ENCODE results near the gene TM7SF2. TPM values are rescaled to one million over a fixed set of nuclear protein-coding genes. Genes with fewer than 3 reads are reported as not detected.

TM7SF2 gene
- total RNA-seq, 3 donors from 2014 or later (not counting 1 experiment from before 2014, with no cell fraction given) = 17.0 to 23.2 (median 18.6) TPM

DNA sequence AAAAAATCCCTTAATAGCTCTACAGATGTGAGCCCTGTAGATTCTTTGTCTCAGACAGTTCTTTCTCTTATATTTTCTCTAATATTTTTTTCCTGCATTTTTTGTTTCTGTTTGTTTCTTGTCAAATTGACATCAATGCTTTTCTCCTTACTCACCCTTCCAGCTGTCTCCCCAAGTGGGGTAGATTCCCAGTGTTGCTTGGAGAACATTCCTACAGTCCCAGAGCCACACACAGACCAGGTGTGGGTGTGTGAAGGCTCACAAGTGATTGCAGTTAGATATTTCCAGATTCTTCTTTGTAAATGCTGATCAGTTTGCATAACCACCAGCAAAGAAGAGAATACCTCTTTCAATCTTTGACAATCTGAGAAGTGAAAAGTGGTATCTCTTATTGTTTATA lies 8.2 kb upstream of the TM7SF2 start:
- no peak overlapping the region for H3K27ac ChIP-seq (ENCODE audit: low read length)
- Mint-ChIP-seq H3K27ac (peak overlapping the region; percentile 5 to 15), H3K36me3 (no peaks in the 10 kb centered on the region), H3K9me3 (no peaks in the 10 kb centered on the region), H3K27me3 (ENCODE audit: low read depth in 2 of 2) (no peaks in the 10 kb centered on the region), H3K4me1 (peaks cover 0 to 23% of the 10 kb centered on the region in 2 donors), H3K4me3 (no peak overlapping the region)
- H3K4me3 ChIP-seq (ENCODE audit: low read length) = no peak overlapping the region
- no peaks in the 10 kb centered on the region for H3K4me1 ChIP-seq (ENCODE audit: control insufficient read depth, insufficient read depth, low read length)
- no peaks in the 10 kb centered on the region for H3K9me3 ChIP-seq (ENCODE audit: control insufficient read depth, insufficient read depth, low read length)
- no peaks in the 10 kb centered on the region for H3K27me3 ChIP-seq (ENCODE audit: control insufficient read depth, insufficient read depth, low read length)
- intact Hi-C loops (cut with micrococcal nuclease) = no loop called here
- peaks cover 21% of the 10 kb centered on the region for H3K36me3 ChIP-seq (ENCODE audit: control insufficient read depth, insufficient read depth, low read length)
- DNase-seq (no peak), ATAC-seq (no peak)
- TF ChIP-seq, protein P1, sequence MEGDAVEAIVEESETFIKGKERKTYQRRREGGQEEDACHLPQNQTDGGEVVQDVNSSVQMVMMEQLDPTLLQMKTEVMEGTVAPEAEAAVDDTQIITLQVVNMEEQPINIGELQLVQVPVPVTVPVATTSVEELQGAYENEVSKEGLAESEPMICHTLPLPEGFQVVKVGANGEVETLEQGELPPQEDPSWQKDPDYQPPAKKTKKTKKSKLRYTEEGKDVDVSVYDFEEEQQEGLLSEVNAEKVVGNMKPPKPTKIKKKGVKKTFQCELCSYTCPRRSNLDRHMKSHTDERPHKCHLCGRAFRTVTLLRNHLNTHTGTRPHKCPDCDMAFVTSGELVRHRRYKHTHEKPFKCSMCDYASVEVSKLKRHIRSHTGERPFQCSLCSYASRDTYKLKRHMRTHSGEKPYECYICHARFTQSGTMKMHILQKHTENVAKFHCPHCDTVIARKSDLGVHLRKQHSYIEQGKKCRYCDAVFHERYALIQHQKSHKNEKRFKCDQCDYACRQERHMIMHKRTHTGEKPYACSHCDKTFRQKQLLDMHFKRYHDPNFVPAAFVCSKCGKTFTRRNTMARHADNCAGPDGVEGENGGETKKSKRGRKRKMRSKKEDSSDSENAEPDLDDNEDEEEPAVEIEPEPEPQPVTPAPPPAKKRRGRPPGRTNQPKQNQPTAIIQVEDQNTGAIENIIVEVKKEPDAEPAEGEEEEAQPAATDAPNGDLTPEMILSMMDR (IDR thresholded peaks at IDR 0.05) = no peak

DNA sequence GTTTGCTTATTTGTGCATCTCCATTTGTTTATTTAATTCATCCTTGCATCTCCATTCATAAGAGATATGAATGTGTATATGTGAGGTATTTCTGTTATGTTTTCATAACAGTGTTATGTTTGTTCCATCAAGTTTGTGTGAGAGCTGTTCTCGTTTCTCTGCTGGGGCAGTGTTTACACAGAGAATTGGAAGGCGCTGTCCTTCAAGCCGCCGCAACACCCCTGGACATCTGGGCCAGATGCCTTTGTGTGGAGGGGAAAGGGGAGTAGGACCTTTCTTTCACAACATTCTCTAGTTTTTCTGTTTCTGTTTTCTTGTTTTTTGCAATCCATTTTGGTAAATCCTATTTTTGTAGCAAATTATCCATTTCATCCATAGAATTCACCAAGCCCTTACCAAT lies 7.0 kb upstream of the TM7SF2 start:
- H3K36me3 ChIP-seq (ENCODE audit: control insufficient read depth, insufficient read depth, low read length) = peaks cover 27% of the 10 kb centered on the region
- no peaks in the 10 kb centered on the region for H3K36me3 Mint-ChIP-seq
- intact Hi-C loops (cut with micrococcal nuclease) = no loop called here
- H3K4me1 ChIP-seq (ENCODE audit: control insufficient read depth, insufficient read depth, low read length) = no peaks in the 10 kb centered on the region
- no peak overlapping the region for H3K4me3 ChIP-seq (ENCODE audit: low read length)
- H3K4me1 Mint-ChIP-seq = peaks cover 0 to 17% of the 10 kb centered on the region in 2 donors
- H3K27me3 Mint-ChIP-seq (ENCODE audit: low read depth in 2 of 2) = no peaks in the 10 kb centered on the region
- H3K27ac Mint-ChIP-seq = no peak overlapping the region
- no peaks in the 10 kb centered on the region for H3K9me3 Mint-ChIP-seq
- TF ChIP-seq, protein P1 (IDR thresholded peaks at IDR 0.05) = no peak
- no peak overlapping the region for H3K4me3 Mint-ChIP-seq
- H3K9me3 ChIP-seq (ENCODE audit: control insufficient read depth, insufficient read depth, low read length) = no peaks in the 10 kb centered on the region
- H3K27ac ChIP-seq (ENCODE audit: low read length) = no peak overlapping the region
- H3K27me3 ChIP-seq (ENCODE audit: control insufficient read depth, insufficient read depth, low read length) = no peaks in the 10 kb centered on the region
- DNase-seq (no peak), ATAC-seq (no peak)
- 95% methylated on average over 4 of the region's 4 CpGs for WGBS (ENCODE audit: insufficient coverage)

DNA sequence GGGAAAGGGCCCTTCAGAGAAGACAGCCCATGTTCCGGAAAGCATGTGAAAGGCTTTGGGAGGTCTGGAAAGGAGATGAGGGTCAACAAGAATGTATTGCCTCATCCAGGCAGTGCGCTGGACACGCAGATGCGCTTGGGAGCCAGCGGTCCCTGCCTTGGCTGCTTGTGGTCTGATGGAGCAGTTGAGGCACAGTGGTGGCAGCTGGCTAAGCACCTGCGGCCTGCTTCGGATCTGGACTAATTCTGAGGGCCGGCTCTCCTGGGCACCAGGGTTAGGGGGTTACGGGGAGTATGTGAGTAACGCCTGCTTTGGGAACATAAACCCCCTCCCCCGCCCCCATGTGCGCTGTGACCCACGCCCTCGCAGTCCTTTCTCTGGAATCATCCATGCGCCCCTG lies 4.6 kb upstream of the TM7SF2 start:
- intact Hi-C loops (cut with micrococcal nuclease) = no loop called here
- Mint-ChIP-seq H3K9me3 (no peaks in the 10 kb centered on the region), H3K4me3 (no peak overlapping the region), H3K4me1 (peaks cover 19 to 38% of the 10 kb centered on the region in 2 donors), H3K27me3 (ENCODE audit: low read depth in 2 of 2) (no peaks in the 10 kb centered on the region), H3K36me3 (no peaks in the 10 kb centered on the region), H3K27ac (peak overlapping the region in 1 of 2 donors; percentile 82)
- WGBS (ENCODE audit: insufficient coverage) = 94% methylated on average over 15 of the region's 15 CpGs
- Histone ChIP-seq H3K27ac (ENCODE audit: low read length) (no peak overlapping the region), H3K9me3 (ENCODE audit: control insufficient read depth, insufficient read depth, low read length) (no peaks in the 10 kb centered on the region), H3K27me3 (ENCODE audit: control insufficient read depth, insufficient read depth, low read length) (no peaks in the 10 kb centered on the region), H3K4me1 (ENCODE audit: control insufficient read depth, insufficient read depth, low read length) (peaks cover 24% of the 10 kb centered on the region), H3K36me3 (ENCODE audit: control insufficient read depth, insufficient read depth, low read length) (peaks cover 26% of the 10 kb centered on the region), H3K4me3 (ENCODE audit: low read length) (no peak overlapping the region)
- ATAC-seq (no peak), DNase-seq (no peak)
- TF ChIP-seq, protein P1 (IDR thresholded peaks at IDR 0.05) = no peak

DNA sequence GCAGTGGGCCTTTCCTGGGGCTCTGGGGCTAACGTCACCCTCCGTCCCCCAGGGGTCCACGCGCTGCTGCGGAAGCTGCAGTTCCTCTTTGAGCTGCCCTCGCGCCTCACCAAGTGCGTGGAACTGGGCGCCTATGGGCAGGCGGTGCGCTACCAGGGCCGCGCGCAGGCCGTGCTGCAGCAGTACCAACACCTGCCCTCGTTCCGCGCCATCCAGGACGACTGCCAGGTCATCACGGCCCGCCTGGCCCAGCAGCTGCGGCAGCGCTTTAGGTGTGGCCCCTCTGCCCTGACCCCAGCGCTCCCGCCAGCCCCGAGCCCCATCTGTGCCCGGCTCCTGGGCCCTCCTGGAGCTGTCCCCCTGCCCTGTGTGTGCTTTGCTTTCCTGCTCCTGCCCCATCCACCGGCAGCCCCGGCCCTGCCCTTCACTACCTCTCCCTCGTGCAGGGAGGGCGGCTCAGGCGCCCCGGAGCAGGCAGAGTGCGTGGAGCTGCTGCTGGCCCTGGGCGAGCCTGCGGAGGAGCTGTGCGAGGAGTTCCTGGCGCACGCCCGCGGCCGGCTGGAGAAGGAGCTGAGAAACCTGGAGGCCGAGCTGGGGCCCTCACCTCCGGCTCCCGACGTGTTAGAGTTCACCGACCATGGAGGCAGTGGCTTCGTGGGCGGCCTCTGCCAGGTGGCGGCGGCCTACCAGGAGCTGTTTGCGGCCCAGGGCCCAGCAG lies 3.8 kb upstream of the TM7SF2 start:
- ATAC-seq (no peak), DNase-seq (no peak)
- no peaks in the 10 kb centered on the region for H3K9me3 ChIP-seq (ENCODE audit: control insufficient read depth, insufficient read depth, low read length)

More for the DNA sequence above, 3.8 kb upstream of the TM7SF2 start:
- H3K27me3 ChIP-seq (ENCODE audit: control insufficient read depth, insufficient read depth, low read length) = no peaks in the 10 kb centered on the region
- TF ChIP-seq, protein P1 (IDR thresholded peaks at IDR 0.05) = no peak
- peaks cover 19% of the 10 kb centered on the region for H3K36me3 ChIP-seq (ENCODE audit: control insufficient read depth, insufficient read depth, low read length)
- H3K4me3 ChIP-seq (ENCODE audit: low read length) = no peak overlapping the region
- intact Hi-C loops (cut with micrococcal nuclease) = no loop called here
- no peak overlapping the region for H3K27ac ChIP-seq (ENCODE audit: low read length)
- H3K4me3 Mint-ChIP-seq = no peak overlapping the region
- H3K4me1 ChIP-seq (ENCODE audit: control insufficient read depth, insufficient read depth, low read length) = peaks cover 30% of the 10 kb centered on the region
- WGBS (ENCODE audit: insufficient coverage) = 97% methylated on average over 52 of the region's 52 CpGs
- peaks cover 28 to 40% of the 10 kb centered on the region in 2 donors for H3K4me1 Mint-ChIP-seq
- no peak overlapping the region for H3K27ac Mint-ChIP-seq
- no peaks in the 10 kb centered on the region for H3K9me3 Mint-ChIP-seq
- no peaks in the 10 kb centered on the region for H3K27me3 Mint-ChIP-seq (ENCODE audit: low read depth in 2 of 2)
- H3K36me3 Mint-ChIP-seq = no peaks in the 10 kb centered on the region
